ENCODE measurements around the gene RCOR1. TPM values are rescaled to one million over a fixed set of nuclear protein-coding genes. Genes with fewer than 3 reads are reported as not detected.

The RCOR1 gene
- total and polyA plus RNA-seq, 2 of the 8 experiments (the other 6 are each of a cell fraction or from before 2014, with no cell fraction given) = 12.3 to 26.3 TPM

DNA sequence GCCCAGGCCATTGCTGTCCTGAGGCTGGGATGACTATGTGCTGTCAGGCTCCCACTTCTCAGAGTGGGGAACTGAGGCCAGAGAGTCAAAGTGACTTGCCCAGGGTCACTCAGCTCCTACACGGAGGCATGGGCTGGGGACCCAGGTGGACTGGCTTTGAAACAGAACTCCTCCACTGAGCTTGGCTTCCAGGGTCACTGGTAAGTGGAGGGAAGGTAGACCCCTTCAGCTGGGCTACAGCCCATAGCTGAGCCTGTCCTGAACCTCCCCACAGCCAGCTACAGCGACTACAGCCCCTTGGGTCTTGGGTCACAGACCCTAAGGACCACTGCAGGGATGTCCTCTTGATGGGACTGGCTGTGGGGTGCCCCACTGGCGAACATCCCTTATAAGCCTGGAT, 144.5 kb downstream of the RCOR1 start:
- Histone ChIP-seq H3K4me3 (ENCODE audit: extremely low read depth in 1 of 4, insufficient read depth in 2 of 4, low read depth in 3 of 4, low read length in 4 of 4) (no peak overlapping the region), H3K9me3 (ENCODE audit: insufficient read depth in 2 of 2, low read depth in 1 of 2, low read length in 1 of 2) (peaks cover 0 to 4% of the 10 kb centered on the region in 2 experiments; a peak in 3 of 4 replicates), H3K4ac (replicated peaks; ENCODE audit: insufficient read length, low read depth, low read length) (no peak overlapping the region), H4K8ac (ENCODE audit: extremely low read depth, insufficient read depth, low read length) (no peak overlapping the region), H3K23ac (ENCODE audit: insufficient read length) (no peak overlapping the region), H2BK15ac (ENCODE audit: low read length) (no peak overlapping the region), H4K91ac (replicated peaks; ENCODE audit: insufficient read length, low read length) (no peak overlapping the region), H3K18ac (ENCODE audit: extremely low read depth, low read length) (no peak overlapping the region), H3K56ac (replicated peaks; ENCODE audit: insufficient read length, low read depth, low read length) (no peak overlapping the region), H2BK20ac (ENCODE audit: low read length) (no peak overlapping the region), H2AK5ac (ENCODE audit: low read depth, low read length) (no peak overlapping the region), H3K79me1 (ENCODE audit: low read depth, low read length) (0 out of 2 replicates have a peak, but pooled peaks cover 2% of the 10 kb centered on the region), H3K9ac (replicated peaks in 1 of 4; ENCODE audit: extremely low read depth in 1 of 4, low read depth in 3 of 4, low read length in 3 of 4) (no peak overlapping the region), H2BK5ac (ENCODE audit: low read depth, low read length) (no peak overlapping the region; the same call in 1 of the 2 replicates), H3K36me3 (ENCODE audit: control insufficient read depth in 2 of 4, insufficient read depth in 4 of 4, low read length in 3 of 4) (no peaks in the 10 kb centered on the region), H4K5ac (ENCODE audit: insufficient read length, low read depth, low read length) (no peak overlapping the region), H3K4me1 (replicated peaks in 1 of 4; ENCODE audit: control insufficient read depth in 3 of 4, insufficient read depth in 4 of 4, low read length in 3 of 4) (no peaks in the 10 kb centered on the region), H3K23me2 (ENCODE audit: low read depth, low read length) (no peaks in the 10 kb centered on the region), H3K79me2 (ENCODE audit: control insufficient read depth in 1 of 2, insufficient read depth in 2 of 2, low read length in 2 of 2) (no peaks in the 10 kb centered on the region), H3K4me2 (ENCODE audit: insufficient read depth in 1 of 2, low read depth in 2 of 2, low read length in 2 of 2) (no peak overlapping the region), H2BK12ac (ENCODE audit: low read depth, low read length) (0 out of 2 replicates have a peak overlapping the region, but pooled peaks have one; percentile 50), H3K14ac (ENCODE audit: insufficient read length) (no peak overlapping the region), H3K27me3 (replicated peaks in 1 of 4; ENCODE audit: control insufficient read depth in 3 of 4, extremely low read depth in 1 of 4, insufficient read depth in 3 of 4, low read length in 3 of 4) (no peaks in the 10 kb centered on the region), H2AFZ (ENCODE audit: low read length) (no peak overlapping the region), H4K20me1 (replicated peaks in 1 of 2; ENCODE audit: control insufficient read depth in 1 of 2, insufficient read depth in 2 of 2, low read length in 2 of 2) (peaks cover 0 to 3% of the 10 kb centered on the region in 2 experiments), H2BK120ac (replicated peaks; ENCODE audit: low read depth, low read length) (no peak overlapping the region), H3K27ac (ENCODE audit: low read depth, low read length) (no peak overlapping the region)
- FAIRE-seq (no peak), DNase-seq (ENCODE audit: low read depth in 1 of 2, low spot score in 2 of 2) (no peak)
- 88% methylated on average over 3 of the region's 3 CpGs; no CpG with 5 or more reads in 1 of the 2 experiments for WGBS, 2 experiments (ENCODE audit: extremely low coverage in 1 of 2, insufficient coverage in 1 of 2, insufficient read length in 1 of 2, insufficient replicate concordance in 2 of 2, low coverage in 1 of 2, low lambda C conversion rate in 2 of 2, missing lambda C conversion rate in 1 of 2)
- ChIA-PET CTCF (ENCODE audit: partially characterized antibody) (interaction anchor here (0.7 to 1.5 kb wide), 5 partner anchors 13 to 104 kb away, joined by 3 to 4 read pairs (median 3); no protein-coding TSS in a partner anchor), POLR2A (ENCODE audit: partially characterized antibody) (interaction anchor here (0.5 kb wide), 1 partner anchor 35 kb away, joined by 3 read pairs; no protein-coding TSS in a partner anchor)
- TF ChIP-seq SP4 (IDR thresholded peaks at IDR 0.05; ENCODE audit: low read length) = no peak
- TF ChIP-seq CBX8 (IDR thresholded peaks at IDR 0.05; ENCODE audit: borderline replicate concordance, low read depth, low read length) = no peak
- TF ChIP-seq EZH2 (IDR thresholded peaks at IDR 0.05; ENCODE audit: low read depth, low read length, severe bottlenecking) = no peak
- no peak for TF ChIP-seq TEAD4 (IDR thresholded peaks at IDR 0.05; ENCODE audit: low read depth, low read length)
- TF ChIP-seq SUZ12 (IDR thresholded peaks at IDR 0.05; ENCODE audit: low read length) = no peak
- TF ChIP-seq, protein P1, sequence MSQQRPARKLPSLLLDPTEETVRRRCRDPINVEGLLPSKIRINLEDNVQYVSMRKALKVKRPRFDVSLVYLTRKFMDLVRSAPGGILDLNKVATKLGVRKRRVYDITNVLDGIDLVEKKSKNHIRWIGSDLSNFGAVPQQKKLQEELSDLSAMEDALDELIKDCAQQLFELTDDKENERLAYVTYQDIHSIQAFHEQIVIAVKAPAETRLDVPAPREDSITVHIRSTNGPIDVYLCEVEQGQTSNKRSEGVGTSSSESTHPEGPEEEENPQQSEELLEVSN (IDR thresholded peaks at IDR 0.05) = no peak
- 0 out of 2 replicates have a peak, but pooled peaks have one; percentile 6 for TF ChIP-seq POLR2AphosphoS5 (IDR thresholded peaks at IDR 0.05; ENCODE audit: low read depth, low read length)
